Neural crest cell (in vitro differentiated cells): ENCODE measurements around the gene PLXND1. TPM values are rescaled to one million over a fixed set of nuclear protein-coding genes. Genes with fewer than 3 reads are reported as not detected.
"Not testable (repeated sequence)": the region's sequence is repeated elsewhere in the genome, so short reads cannot be mapped to it uniquely, and the experiment has no call there.

Experiments
- DNase-seq: peaks from one replicate; pipeline ENCODE4 v3.0.0; 2021; ENCODE audit warnings: low read depth, mixed read lengths, low spot score
- H3K27ac Mint-ChIP-seq: one replicate; pipeline ENCODE4 v1.8.0; 2021; ENCODE audit warnings: mild to moderate bottlenecking, mixed read lengths; ENCODE audit not compliant: unreplicated experiment
- H3K27me3 Mint-ChIP-seq: 2 replicates; pipeline ENCODE4 v1.8.0; 2021; ENCODE audit warnings: low read depth, mild to moderate bottlenecking, mixed read lengths
- H3K36me3 Mint-ChIP-seq: 2 replicates; pipeline ENCODE4 v1.8.0; 2021; ENCODE audit warnings: low read depth, mild to moderate bottlenecking, mixed read lengths
- H3K4me1 Mint-ChIP-seq: 2 replicates; pipeline ENCODE4 v1.8.0; 2021; ENCODE audit warnings: mixed read lengths
- H3K4me3 Mint-ChIP-seq: one replicate; pipeline ENCODE4 v1.8.0; 2021; ENCODE audit warnings: mild to moderate bottlenecking, mixed read lengths
- H3K9me3 Mint-ChIP-seq: 2 replicates; pipeline ENCODE4 v1.8.0; 2021; ENCODE audit warnings: mixed read lengths
- total RNA-seq: library from RNA; stranded (reverse); gene quantifications from 2 replicates; pipeline ENCODE4 v1.2.1, GENCODE V29; 2021
- TF ChIP-seq, protein P1 (sequence below): fragments of 200-600 bp; sonication (generic); conservative IDR thresholded peaks from 2 replicates; pipeline ENCODE4 v1.5.0; 2021; ENCODE audit warnings: antibody characterized with exemption, mild to moderate bottlenecking

The PLXND1 gene
- total RNA-seq, 1 donor from 2014 or later, result 39.4 TPM

DNA sequence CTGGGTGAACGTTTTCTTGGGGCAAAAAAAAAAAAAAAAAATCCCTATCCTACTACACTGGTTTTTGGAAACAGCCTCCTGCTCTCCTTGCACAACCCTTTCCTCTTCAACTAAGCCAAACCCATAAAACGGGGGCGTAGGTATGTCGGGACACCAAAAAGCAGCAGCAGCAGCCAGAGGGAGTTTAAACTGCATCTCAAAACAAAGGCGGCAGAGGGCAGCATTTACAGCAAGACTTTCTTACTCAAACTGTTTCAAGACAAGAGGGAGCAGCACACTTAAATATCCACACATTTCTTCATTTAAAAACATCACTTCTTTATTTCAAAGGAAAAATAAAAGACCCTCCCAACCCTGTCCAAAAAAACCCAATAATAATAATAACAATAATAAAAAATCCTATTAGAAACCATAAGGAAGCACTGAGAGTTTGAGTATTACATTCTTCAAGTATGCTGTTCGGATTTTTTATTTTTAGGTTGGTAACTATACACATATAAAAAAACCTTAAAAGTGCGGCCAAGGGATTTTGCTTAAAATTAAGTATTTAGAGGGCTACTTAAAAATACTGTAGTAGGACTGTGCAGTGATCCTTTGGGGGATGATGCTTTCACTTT is 43.9 kb upstream of the PLXND1 start:
- DNase-seq, result peak; percentile 57
- H3K4me1 Mint-ChIP-seq, result peaks cover 28% of the 10 kb centered on the region
- H3K27me3 Mint-ChIP-seq, result no peaks in the 10 kb centered on the region
- H3K9me3 Mint-ChIP-seq, result no peaks in the 10 kb centered on the region
- H3K4me3 Mint-ChIP-seq, result no peak overlapping the region
- H3K27ac Mint-ChIP-seq, result no peak overlapping the region
- TF ChIP-seq, protein P1, sequence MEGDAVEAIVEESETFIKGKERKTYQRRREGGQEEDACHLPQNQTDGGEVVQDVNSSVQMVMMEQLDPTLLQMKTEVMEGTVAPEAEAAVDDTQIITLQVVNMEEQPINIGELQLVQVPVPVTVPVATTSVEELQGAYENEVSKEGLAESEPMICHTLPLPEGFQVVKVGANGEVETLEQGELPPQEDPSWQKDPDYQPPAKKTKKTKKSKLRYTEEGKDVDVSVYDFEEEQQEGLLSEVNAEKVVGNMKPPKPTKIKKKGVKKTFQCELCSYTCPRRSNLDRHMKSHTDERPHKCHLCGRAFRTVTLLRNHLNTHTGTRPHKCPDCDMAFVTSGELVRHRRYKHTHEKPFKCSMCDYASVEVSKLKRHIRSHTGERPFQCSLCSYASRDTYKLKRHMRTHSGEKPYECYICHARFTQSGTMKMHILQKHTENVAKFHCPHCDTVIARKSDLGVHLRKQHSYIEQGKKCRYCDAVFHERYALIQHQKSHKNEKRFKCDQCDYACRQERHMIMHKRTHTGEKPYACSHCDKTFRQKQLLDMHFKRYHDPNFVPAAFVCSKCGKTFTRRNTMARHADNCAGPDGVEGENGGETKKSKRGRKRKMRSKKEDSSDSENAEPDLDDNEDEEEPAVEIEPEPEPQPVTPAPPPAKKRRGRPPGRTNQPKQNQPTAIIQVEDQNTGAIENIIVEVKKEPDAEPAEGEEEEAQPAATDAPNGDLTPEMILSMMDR, result peak; percentile 81
- H3K36me3 Mint-ChIP-seq, result peaks cover 2% of the 10 kb centered on the region

DNA sequence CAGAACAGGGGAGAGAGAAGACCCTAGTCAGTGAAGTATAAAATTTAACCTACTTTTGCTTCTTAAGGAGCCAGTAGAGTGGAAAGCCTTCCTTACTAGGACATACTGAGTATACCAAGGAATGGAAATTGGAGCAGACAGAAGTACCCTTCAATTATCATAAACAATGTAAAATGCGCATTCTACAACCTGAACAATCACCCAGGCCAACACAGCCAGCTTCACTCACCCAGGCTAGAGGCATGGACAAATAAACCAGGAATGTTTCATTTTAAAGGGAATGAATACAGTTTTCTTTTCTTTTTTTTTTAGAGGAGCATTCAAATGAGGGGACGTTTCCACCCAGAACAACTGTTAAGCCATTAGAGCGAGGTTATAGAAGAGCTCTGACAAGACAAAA is 41.9 kb upstream of the PLXND1 start:
- TF ChIP-seq, protein P1, result no peak
- no peak for DNase-seq
- no peaks in the 10 kb centered on the region for H3K27me3 Mint-ChIP-seq
- H3K4me3 Mint-ChIP-seq, result no peak overlapping the region
- peaks cover 28% of the 10 kb centered on the region for H3K4me1 Mint-ChIP-seq
- H3K36me3 Mint-ChIP-seq, result no peaks in the 10 kb centered on the region
- no peaks in the 10 kb centered on the region for H3K9me3 Mint-ChIP-seq
- H3K27ac Mint-ChIP-seq, result no peak overlapping the region

DNA sequence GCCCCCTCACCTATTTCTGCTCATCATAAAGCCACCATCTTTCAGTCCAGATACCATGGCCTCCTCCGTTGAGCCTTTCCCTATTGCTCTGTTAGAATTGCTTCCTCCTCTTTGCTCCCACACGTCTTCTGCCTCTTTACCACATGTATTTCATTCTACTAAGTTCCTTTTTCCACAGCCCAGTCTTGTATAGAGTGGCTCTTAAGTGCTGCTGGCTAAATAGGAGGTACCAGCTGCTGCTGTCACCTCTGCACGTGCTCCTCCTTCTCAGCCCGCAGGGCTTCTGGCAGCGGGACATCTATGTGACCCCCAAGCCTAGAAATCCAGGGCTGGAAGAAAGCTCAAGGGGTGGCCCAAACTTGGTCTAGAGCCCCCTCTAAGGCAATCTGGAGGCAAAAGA is 38.8 kb upstream of the PLXND1 start:
- Mint-ChIP-seq H3K27ac (no peak overlapping the region), H3K36me3 (no peaks in the 10 kb centered on the region), H3K4me3 (no peak overlapping the region), H3K4me1 (peaks cover 17% of the 10 kb centered on the region), H3K9me3 (no peaks in the 10 kb centered on the region), H3K27me3 (peaks cover 3% of the 10 kb centered on the region)
- TF ChIP-seq, protein P1, result no peak
- DNase-seq, result no peak

DNA sequence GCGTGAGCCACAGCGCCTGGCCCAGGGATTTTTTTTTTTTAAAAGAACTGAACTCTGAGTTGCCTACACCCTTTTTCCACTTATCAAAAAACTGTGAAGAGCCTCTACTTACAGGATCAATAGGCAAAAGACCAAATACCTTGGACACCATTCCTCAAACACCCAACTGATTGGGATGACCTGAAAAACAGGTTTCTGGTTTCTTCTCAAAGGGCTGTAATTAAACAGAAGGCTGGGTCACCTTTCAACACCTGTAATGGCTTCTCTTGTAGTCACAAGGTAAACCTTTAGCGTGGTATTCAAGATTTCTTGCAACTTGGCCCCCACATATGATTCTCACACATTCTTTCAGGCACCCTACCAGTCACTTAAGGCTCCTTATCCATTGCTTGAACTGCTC is 38.4 kb upstream of the PLXND1 start:
- peaks cover 3% of the 10 kb centered on the region for H3K27me3 Mint-ChIP-seq
- no peaks in the 10 kb centered on the region for H3K36me3 Mint-ChIP-seq
- H3K4me1 Mint-ChIP-seq, result peaks cover 14% of the 10 kb centered on the region
- no peak overlapping the region for H3K4me3 Mint-ChIP-seq
- no peak overlapping the region for H3K27ac Mint-ChIP-seq
- H3K9me3 Mint-ChIP-seq, result no peaks in the 10 kb centered on the region
- TF ChIP-seq, protein P1, result no peak
- DNase-seq, result no peak

DNA sequence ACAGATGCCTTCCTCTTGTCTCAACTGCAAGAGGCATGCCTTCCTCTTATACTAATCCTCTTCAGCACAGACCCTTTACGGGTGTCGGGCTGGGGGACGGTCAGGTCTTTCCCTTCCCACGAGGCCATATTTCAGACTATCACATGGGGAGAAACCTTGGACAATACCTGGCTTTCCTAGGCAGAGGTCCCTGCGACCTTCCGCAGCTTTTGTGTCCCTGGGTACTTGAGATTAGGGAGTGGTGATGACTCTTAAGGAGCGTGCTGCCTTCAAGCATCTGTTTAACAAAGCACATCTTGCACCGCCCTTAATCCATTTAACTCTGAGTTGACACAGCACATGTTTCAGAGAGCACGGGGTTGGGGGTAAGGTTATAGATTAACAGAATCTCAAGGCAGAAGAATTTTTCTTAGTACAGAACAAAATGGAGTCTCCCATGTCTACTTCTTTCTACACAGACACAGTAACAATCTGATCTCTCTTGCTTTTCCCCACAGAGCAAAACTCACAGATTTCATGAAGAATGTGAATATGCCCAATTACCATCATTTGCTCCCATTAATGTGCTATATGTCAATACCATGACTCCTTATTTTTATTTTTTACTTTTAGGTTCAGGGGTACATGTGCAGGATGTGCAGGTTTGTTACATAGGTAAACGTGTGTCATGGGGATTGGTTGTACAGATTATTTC is 35.2 kb upstream of the PLXND1 start:
- H3K27ac Mint-ChIP-seq, result not testable (repeated sequence)

GRCh38 chr3:129640985-129641384 is 34.5 kb upstream of the PLXND1 start:
- DNase-seq, H3K4me1 Mint-ChIP-seq, H3K36me3 Mint-ChIP-seq, H3K9me3 Mint-ChIP-seq, H3K4me3 Mint-ChIP-seq, H3K27me3 Mint-ChIP-seq: not testable (repeated sequence)
- H3K27ac Mint-ChIP-seq, result peak overlapping the region; percentile 78

More for the DNA sequence above, 35.2 kb upstream of the PLXND1 start:
- not testable (repeated sequence) for H3K4me3 Mint-ChIP-seq, H3K4me1 Mint-ChIP-seq, DNase-seq, H3K36me3 Mint-ChIP-seq, H3K9me3 Mint-ChIP-seq, H3K27me3 Mint-ChIP-seq
